Keratinocyte (primary cell): ENCODE data around the gene TLK1.

ENCODE experiments used
- CTCF ChIP-seq, 3 experiments: IDR thresholded peaks in 1 of 3; conservative IDR thresholded peaks in 1 of 3; optimal IDR thresholded peaks in 1 of 3; 2 replicates in 2 of 3; 3 replicates in 1 of 3; pipeline versions ENCODE3 to v1.5.1; 2011; ENCODE audit warnings: low read length in 3 of 3, mild to moderate bottlenecking in 3 of 3, moderate library complexity in 2 of 3, control low read depth in 1 of 3, inconsistent platforms in 1 of 3; ENCODE audit not compliant: insufficient read depth in 2 of 3; ENCODE audit errors: extremely low read depth in 1 of 3
- EZH2 ChIP-seq: IDR thresholded peaks from one replicate; pipeline ENCODE4 v1.6.1; 2012; ENCODE audit warnings: inconsistent platforms, mild to moderate bottlenecking, low read length, moderate library complexity

DNA sequence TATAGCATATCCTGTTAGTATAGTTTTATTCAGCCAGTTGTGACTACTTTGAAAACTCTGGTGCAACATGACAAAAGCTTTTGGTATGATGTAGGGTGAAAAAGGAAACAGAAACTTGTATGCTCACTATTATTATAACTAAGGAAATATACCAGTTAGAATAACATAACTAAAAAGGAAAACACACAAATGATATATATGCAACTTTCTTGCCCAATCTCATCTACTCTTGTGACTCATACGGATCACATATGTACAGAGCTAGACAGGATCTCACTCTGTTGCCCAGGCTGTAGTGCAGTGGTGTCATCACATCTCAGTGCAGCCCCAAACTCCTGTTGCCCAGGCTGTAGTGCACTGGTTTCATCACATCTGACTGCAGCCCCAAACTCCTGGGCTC lies 12.4 kb upstream of the TLK1 start:
- TF ChIP-seq CTCF (optimal IDR thresholded peaks at IDR 0.05 in 1 of 3, IDR thresholded peaks at IDR 0.05 in 1 of 3, conservative IDR thresholded peaks at IDR 0.05 in 1 of 3; ENCODE audit: extremely low read depth in 1 of 3, insufficient read depth in 2 of 3, low read length in 3 of 3) (no peak), EZH2 (no peak)
